Left hindlimb (tissue), 1 donor: ENCODE measurements around the gene AFF1.

Source experiments
- DNase-seq: peaks from one replicate; pipeline ENCODE4 v3.0.0-alpha.2; 2018

The AFF1 gene

DNA sequence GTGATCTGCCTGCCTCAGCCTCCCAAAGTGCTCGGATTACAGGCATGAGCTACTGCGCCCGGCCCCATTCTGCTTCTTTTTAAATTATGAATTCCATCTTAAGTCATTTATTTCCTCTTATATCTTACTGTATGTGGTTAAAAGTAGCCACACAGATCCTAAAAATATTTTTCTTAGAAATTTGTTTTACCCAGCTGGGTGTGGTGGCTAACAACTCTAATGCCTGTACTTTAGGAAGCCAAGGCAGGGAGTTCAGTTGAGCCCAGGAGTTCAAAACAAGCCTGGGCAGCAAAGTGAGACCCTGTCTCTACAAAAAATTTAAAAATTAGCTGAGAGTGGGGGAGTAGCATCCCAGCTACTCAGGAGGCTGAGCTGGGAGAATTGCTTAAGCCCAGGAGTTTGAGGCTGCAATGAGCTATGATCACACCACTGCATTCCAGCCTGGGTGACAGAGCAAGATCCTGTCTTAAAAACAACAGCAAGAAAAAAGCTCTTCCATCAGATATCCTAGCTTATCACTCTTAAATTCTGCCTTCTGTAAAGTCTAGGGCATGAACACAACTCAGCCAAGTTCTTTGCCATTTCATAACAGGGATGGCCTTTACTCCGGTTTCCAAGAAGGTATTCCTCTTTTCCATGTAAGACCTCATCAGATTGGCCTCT, 15.1 kb upstream of the AFF1 start:
- no peak for DNase-seq

- no peak for DNase-seq
These were observed 13.1 kb upstream of the AFF1 start for GRCh38 chr4:86921608-86922252.

DNA sequence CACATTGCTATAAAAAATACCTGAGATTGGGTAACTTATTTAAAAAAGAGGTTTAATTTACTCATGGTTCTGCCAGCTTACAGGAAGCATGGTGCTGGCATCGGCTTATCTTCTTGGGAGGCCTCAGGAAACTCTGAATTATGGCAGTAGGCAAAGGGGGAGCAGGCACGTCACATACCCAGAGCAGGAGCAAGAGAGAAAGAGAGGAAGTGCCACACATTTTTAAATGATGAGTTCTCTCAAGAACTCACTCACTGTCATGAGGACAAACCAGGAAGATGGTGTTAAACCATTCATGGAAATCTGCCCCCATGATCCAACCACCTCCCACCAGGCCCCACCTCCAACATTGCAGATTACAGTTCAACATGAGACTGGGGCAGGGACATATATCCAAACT, 10.0 kb upstream of the AFF1 start:
- DNase-seq, result no peak

DNA sequence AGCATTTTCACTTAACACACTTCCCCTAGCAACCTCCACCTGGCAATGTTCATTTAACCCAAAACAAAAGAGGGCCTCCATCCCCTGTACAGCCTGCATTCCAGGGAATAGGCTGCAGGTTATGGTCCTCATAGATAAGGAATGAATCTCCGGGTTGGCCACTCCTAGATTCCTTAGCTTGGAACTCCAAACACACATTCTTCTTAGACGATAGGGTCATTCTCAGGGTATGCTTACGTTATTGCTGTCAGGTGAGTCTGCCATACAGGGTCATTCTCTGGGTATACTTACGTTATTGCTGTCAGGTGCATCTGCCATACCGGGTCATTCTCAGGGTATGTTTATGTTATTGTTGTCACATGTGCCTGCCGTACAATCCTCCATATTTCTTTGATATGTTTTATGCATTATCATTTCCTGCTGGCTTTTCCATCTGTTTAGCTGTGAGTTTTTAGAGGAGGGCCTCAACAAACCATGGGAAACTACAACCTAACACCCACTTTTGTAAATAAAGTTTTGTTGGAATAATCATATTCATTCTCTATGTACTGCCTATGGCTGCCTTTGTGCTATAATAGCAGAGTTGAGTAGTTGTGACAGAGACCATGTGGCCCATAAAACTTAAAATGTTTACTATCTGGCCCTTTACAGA, 8.2 kb upstream of the AFF1 start:
- DNase-seq, result no peak

- DNase-seq, result no peak
These were observed 6.9 kb upstream of the AFF1 start for GRCh38 chr4:86927843-86928395.

- no peak for DNase-seq
These were observed 6.2 kb upstream of the AFF1 start for GRCh38 chr4:86928400-86929255.

DNA sequence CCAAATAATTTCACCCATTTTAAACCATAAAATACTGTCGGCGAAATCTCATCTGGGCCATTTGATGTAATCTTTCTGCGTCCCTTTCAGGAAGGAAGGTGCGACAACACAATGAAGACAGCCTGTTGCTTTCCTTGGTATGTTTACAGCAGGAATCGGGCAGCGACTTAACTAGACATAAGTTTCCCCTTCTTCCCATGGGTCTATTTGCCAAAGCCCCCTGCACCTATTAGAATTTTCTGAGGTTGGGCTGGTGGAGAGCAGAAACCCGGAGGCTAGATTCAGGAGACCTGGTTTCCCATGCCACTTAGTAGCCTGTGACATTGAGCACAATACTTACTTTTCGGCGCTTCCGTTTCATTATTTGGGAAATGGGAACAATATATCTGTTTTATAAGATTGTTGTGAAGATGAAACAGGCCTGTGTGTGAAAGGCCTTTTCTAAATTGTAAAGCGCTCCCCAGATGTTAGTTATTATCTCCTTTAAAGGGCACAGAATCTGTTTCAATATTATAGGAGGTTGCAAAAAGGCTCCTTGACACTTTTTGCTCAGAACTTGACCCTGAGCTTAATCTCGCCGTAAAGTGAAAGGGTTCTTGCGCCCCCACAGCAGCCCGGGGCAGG, 552 bp upstream of the AFF1 start:
- DNase-seq, result no peak

DNA sequence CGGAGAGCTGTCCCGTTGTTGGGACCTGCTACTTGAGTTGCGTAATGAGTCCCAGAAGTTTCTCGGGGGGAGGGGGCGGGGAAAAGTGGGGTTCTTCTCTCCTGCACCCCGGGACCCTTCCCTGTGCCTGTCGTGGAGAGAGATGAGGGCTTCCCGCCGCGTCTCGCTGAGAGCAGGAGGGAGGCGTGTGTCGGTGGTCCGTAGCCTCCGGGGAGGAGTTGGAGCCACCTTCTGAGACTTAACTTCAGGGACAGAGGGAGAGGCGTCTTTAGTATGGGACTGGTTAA, 698 bp downstream of the AFF1 start:
- DNase-seq, result no peak

DNA sequence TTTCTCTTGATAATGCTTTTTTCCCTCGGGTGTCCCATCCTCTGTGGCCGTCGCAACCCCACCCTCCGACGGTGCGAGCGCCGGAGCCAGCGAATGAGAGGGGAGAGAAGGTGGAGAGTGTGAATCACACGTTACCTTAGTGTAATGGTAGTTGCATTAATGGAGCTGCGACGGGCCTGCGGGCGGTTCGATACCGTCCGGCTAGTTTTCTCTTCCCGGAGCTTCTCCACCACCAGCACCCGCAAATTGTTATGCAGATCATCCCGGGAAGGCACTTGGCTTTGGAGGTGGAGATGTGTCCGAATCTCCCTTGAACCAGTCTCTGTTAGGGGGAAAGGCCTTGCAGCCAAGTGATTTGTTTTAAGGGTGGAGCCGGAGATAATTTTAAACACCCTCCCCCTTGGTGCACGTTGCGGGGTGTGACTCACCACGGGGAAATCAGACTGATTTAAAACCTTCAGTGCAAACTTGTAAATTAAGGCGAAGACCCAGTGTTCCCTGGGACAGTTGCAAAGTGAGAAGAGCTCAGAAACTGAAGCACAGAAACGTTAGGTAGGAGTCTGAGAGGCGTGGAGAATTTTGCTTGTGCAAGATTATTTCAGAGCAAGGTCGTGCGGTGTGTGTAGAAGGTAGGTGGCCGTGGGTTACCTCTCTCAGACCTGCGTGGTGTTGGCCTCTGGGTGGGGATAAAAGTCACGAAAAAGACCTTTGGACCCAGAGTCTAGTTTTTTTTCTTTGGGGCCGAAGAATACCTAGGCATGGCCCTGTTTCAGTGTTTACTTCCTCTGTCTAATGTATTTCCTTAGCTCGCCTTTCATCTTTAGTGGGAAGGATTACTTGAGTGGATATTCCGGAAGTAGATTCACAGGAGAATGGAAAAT, 1.3 kb downstream of the AFF1 start:
- DNase-seq, result peak; percentile 42

GRCh38 chr4:86938771-86939520, 4.1 kb downstream of the AFF1 start:
- DNase-seq, result no peak

DNA sequence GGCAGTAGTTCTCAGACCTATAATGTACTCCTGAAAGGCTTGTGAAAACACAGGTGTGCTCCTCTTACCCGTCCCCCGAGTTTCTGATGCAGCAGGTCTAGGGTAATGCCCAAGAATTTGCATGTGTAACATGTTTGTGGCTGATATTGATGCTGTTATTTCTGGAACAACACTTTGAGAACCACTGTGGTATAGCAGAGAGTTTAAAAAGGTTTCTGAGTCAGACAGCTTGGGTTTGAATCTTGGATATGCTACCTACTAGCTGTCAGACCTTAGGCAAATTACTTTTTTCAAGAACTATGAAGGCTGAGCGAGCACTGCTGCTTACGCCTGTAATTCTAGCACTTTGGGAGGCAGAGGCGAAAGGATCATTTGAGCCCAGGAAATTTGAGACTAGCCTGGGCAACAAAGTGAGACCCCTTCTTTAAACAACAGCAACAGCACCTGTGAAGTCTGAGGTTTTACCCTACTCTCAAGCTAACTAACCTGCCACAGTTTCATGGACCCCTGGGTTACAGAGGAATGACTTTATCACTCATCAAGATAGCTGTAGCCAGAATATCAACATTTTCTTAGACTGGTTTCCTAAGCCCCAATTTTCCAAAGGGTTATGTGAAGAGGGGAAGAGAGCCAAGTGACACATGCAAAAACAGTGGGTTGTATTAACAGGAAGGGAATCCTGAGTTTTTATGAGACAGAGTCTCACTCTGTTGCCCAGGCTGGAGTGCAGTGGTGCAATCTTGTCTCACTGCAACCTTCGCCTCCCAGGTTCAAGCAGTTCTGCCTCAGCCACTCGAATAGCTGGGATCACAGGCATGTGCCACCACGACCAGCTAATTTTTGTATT, 5.1 kb downstream of the AFF1 start:
- DNase-seq, result no peak

DNA sequence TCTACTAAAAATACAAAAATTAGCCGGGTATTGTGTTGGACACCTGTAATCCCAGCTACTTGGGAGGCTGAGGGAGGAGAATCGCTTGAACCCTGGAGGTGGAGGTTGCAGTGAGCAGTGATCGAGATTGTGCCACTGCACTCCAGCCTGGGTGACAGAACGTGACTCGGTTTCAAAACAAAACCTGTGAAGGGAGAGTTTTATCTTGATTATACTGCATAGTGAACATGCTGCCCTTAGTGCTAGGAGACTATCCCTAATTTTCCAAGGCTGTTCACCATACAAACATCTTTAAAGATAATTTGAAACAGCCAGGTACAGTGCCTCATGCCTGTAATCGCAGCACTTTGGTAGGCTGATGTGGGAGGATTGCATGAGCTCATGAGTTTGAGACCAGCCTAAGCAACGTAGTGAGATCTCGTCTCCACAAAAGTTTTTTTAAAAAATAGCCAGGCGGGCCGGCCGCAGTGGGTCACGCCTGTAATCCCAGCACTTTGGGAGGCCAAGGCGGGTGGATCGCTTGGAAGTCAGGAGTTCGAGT, 6.2 kb downstream of the AFF1 start:
- no peak for DNase-seq

- no peak for DNase-seq
These were observed 7.4 kb downstream of the AFF1 start for GRCh38 chr4:86942185-86942666.

- no peak for DNase-seq
These were observed 10.4 kb downstream of the AFF1 start for GRCh38 chr4:86944964-86945781.

GRCh38 chr4:86946868-86947500, 12.2 kb downstream of the AFF1 start:
- DNase-seq, result no peak

DNA sequence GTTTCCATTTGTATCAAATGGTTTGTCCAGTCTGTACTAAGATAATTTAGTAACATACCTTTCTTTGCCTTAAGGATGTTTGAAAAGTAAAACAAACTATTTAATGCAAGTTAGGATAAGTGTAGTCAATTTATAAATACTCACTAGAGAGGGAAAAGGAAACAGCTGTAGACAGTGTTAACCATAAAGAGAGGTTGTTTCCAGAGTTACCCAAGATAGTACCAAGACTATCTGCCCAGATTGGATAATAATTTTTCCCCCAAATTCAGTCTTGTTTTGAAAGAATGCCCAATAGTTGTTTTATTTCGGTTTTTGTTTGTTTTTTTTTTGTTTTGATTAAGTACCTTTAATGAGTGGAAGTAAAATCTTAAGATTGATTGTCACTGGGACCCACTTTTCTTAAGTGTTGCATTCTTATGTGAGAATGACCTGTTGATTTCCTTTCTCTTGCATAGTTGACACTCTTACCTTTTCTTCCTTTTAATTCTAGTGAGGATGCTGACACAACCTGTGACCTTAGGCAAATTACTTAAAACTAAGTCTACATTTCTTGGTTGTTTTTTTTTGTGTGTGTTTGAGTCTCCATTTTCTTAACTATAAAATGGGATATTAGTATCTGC, 12.8 kb downstream of the AFF1 start:
- no peak for DNase-seq

DNA sequence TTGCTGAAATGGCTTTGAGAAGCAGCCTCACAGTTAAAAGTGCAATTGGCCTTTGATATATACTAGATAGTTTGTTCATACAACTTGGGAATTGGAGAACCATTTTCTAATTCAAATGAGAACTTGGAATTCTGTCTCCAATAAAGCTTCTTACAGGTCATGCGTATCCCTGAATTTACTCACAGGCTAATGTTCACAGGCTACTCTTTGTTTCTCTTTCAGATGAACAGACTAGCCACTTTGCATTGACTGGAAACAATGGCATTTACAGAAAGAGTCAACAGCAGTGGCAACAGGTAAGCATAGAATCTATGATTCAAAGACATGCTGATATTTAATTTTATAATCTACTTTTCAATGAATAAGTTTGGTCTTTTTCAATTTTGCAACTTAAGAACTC, 13.5 kb downstream of the AFF1 start:
- DNase-seq, result no peak
